ENCODE results near the gene DHX57. TPM values are rescaled to one million over a fixed set of nuclear protein-coding genes. Genes with fewer than 3 reads are reported as not detected.

The DHX57 gene
- total RNA-seq, 1 experiment from 2014 or later: 27.5 TPM

DNA sequence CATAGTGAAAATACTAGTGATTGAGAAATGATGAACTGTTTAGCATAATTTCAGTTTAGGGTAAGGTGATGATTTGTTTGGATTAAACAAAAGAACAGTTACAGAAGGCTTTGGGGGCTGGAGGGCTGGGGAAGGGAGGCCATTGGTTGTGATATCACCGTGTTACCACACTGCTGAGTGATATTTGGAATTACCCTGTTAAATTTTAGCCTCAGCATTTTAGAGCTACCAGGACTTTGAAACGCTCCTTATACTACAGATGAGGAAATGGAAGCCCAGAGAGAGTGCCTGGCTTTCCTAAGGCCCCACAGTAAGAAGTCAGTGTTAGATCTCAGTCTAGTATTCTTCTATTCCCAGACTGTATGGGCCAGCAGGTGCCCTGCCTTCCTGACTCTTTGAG, 29.5 kb upstream of the DHX57 start:
- no peaks in the 10 kb centered on the region for H3K79me1 ChIP-seq (ENCODE audit: insufficient read depth, low read depth, low read length, poor library complexity, severe bottlenecking)
- H2AFZ ChIP-seq (ENCODE audit: low read length): no peak overlapping the region
- H3K23me2 ChIP-seq (ENCODE audit: insufficient read length, low read depth, low read length, poor library complexity, severe bottlenecking): no peaks in the 10 kb centered on the region
- no peak overlapping the region for H2BK12ac ChIP-seq (ENCODE audit: insufficient read length, low read depth, low read length)
- H4K91ac ChIP-seq (ENCODE audit: insufficient read length, low read depth, low read length): no peak overlapping the region
- Mint-ChIP-seq H3K27me3 (ENCODE audit: low read depth) (no peaks in the 10 kb centered on the region), H3K4me3 (no peak overlapping the region), H3K36me3 (ENCODE audit: insufficient read depth in 1 of 3, low read depth in 3 of 3) (no peaks in the 10 kb centered on the region), H3K27ac (no peak overlapping the region), H3K4me1 (0 out of 4 replicates have a peak, but pooled peaks cover 0 to 3% of the 10 kb centered on the region in 2 experiments), H3K9me3 (no peaks in the 10 kb centered on the region)
- WGBS (ENCODE audit: extremely low coverage, insufficient read length, low lambda C conversion rate): no CpG with 5 or more reads among the region's 2 CpGs
- DNase-seq: no peak
- H3K79me2 ChIP-seq (ENCODE audit: insufficient read depth, low read length): no peaks in the 10 kb centered on the region
- no peak overlapping the region for H2BK15ac ChIP-seq (ENCODE audit: low read depth, low read length)
- H4K8ac ChIP-seq (replicated peaks; ENCODE audit: insufficient read length, low read depth, low read length): no peak overlapping the region
- H3K27ac ChIP-seq (ENCODE audit: insufficient read length, low read depth, low read length): no peak overlapping the region
- H2BK5ac ChIP-seq (ENCODE audit: insufficient read length, low read length): no peak overlapping the region
- H3K4me2 ChIP-seq (ENCODE audit: insufficient read depth, insufficient read length, low read length): no peak overlapping the region
- H2AK5ac ChIP-seq (ENCODE audit: insufficient read length, low read length): no peak overlapping the region
- H3K23ac ChIP-seq (ENCODE audit: insufficient read length, low read depth, low read length): no peak overlapping the region
- no peak overlapping the region for H3K9ac ChIP-seq (ENCODE audit: extremely low read depth, insufficient read length, low read length)
- no peaks in the 10 kb centered on the region for H3K9me3 ChIP-seq (ENCODE audit: control insufficient read depth, low read depth, low read length)
- H3K4me1 ChIP-seq (ENCODE audit: insufficient read depth, low read length): no peaks in the 10 kb centered on the region
- no peak for TF ChIP-seq CTCF (conservative IDR thresholded peaks at IDR 0.05)
- no peak overlapping the region for H2BK20ac ChIP-seq (ENCODE audit: low read depth, low read length, poor library complexity, severe bottlenecking)
- H2BK120ac ChIP-seq (ENCODE audit: low read depth, low read length, poor library complexity, severe bottlenecking): no peak overlapping the region
- no peak overlapping the region for H3K4ac ChIP-seq (ENCODE audit: low read depth, low read length)
- H3T11ph ChIP-seq (ENCODE audit: low read length): no peak overlapping the region
- no peaks in the 10 kb centered on the region for H3K27me3 ChIP-seq (ENCODE audit: insufficient read depth, low read length)
- no peak overlapping the region for H3K56ac ChIP-seq (ENCODE audit: insufficient read length, low read depth, low read length)
- H3K18ac ChIP-seq (ENCODE audit: insufficient read length, low read depth, low read length): no peak overlapping the region
- H4K5ac ChIP-seq (ENCODE audit: insufficient read length, low read depth, low read length): no peak overlapping the region
- no peaks in the 10 kb centered on the region for H4K20me1 ChIP-seq (ENCODE audit: control insufficient read depth, insufficient read depth, insufficient read length)
- H3K14ac ChIP-seq (ENCODE audit: insufficient read depth, low read length): no peak overlapping the region

All from H9 (cell line).